DMS153 treated with DMSO at 0.1 percent for 48 hours (cell line): Measurements from ENCODE around the gene CHAF1A.

Experiments
- DNase-seq: peaks from one replicate; lab custom pipeline; 2025; ENCODE audit not compliant: unreplicated experiment; lab: John Stamatoyannopoulos, UW

CHAF1A gene

DNA sequence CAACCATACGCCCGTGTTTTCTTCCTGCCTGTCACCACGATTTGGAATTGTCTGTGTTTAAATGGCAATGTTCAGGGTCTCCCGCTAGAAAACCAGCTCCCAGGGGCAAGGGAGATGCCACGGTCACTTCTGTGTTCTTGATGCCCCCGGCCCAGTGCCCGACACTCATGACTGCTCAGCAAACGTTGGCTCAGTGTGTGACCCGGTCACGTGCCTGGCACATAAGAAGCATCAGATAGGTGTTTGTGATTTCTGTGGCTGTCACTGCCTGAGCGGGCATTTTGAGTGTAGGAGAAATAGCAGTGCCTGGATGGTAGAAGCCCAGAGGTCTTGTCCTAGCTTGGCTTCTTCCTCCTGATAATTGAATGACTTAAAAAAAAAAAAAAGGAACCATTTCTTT is 85.1 kb downstream of the CHAF1A start:
- DNase-seq = no peak

DNA sequence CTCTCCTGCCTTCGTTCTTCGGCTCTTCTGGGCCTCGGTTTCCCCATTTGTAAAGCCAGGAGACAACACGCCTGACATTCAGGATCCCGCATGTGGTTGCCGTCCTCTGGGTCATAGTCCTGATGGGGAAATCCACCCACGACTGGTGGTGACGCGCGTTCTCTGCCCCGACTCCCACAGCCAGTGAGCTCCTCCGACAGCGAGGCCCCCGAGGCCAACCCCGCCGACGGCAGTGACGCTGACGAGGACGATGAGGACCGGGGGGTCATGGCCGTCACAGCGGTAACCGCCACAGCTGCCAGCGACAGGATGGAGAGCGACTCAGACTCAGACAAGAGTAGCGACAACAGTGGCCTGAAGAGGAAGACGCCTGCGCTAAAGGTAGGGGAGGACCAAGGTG is 86.1 kb downstream of the CHAF1A start:
- DNase-seq = no peak

DNA sequence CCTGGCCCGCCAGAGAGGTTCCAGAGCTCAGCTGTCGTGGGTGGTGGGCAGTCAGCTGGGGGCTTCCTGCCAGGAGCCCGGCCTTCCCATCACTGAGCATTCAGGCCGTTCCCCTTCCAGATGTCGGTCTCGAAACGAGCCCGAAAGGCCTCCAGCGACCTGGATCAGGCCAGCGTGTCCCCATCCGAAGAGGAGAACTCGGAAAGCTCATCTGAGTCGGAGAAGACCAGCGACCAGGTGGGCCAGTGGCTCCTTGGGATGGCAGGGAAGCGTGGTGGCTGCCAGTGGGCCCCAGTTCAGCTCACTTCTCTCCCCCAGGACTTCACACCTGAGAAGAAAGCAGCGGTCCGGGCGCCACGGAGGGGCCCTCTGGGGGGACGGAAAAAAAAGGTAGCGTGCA is 89.0 kb downstream of the CHAF1A start:
- DNase-seq = no peak

DNA sequence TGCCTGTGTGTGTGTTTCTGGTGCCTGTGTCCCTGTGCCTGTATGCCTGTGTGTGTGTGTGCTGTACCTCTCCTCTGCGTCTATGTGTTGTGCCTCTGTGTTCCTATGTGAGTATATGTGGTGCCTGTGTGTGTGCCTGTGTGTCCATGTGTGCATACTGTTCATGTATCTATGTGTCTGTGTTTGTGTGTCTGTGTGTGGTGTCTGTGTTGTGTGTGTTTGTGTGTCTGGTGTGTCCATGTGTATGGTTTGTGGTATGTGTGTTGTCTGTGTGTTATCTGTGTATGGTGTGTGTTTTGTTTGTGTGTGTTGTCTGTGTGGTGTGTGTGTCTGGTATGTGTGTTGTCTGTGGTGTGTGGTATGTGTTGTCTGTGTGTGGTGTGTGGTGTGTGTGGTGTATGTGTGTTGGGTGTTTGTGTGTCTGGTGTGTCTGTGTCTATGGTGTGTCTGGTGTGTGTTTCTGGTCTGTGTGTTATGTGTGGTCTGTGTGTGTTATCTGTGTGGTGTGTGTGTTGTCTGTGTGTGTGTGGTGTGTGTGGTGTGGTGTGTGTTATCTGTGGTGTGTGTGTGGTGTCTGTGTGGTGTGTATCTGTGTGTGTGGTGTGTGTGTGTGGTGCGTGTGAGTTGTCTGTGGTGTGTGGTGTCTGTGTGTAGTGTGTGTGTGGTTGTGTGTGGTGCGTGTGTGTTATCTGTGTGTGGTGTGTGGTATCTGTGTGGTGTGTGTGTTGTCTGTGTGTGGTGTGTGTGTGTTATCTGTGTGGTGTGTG is 90.1 kb downstream of the CHAF1A start:
- no peak for DNase-seq
